Adrenal gland (tissue), 5 donors: Measurements from ENCODE around the gene ANO2.

ENCODE experiments used
- POLR2A ChIP-seq, 2 donors: fragments of 450-650 bp; IDR thresholded peaks; one replicate each; pipeline ENCODE4 v1.6.1; 2017; ENCODE audit warnings: antibody characterized with exemption in 2 of 2, mild to moderate bottlenecking in 2 of 2, moderate library complexity in 1 of 2
- TF ChIP-seq, protein P1 (sequence below), 6 experiments: fragments of 450-650 bp in 4 of 6; fragments of 200-600 bp in 2 of 6; sonication (generic) in 1 of 6; IDR thresholded peaks; 1 replicate in 5 of 6; 2 replicates in 1 of 6; pipeline versions ENCODE4 v1.5.1 to v1.8.0; 2016 to 2021; ENCODE audit warnings: antibody characterized with exemption in 6 of 6, mild to moderate bottlenecking in 2 of 6, moderate library complexity in 1 of 6
- donor health status: DM: no; HTN: no; CAD: no.

- TF ChIP-seq, protein P1, sequence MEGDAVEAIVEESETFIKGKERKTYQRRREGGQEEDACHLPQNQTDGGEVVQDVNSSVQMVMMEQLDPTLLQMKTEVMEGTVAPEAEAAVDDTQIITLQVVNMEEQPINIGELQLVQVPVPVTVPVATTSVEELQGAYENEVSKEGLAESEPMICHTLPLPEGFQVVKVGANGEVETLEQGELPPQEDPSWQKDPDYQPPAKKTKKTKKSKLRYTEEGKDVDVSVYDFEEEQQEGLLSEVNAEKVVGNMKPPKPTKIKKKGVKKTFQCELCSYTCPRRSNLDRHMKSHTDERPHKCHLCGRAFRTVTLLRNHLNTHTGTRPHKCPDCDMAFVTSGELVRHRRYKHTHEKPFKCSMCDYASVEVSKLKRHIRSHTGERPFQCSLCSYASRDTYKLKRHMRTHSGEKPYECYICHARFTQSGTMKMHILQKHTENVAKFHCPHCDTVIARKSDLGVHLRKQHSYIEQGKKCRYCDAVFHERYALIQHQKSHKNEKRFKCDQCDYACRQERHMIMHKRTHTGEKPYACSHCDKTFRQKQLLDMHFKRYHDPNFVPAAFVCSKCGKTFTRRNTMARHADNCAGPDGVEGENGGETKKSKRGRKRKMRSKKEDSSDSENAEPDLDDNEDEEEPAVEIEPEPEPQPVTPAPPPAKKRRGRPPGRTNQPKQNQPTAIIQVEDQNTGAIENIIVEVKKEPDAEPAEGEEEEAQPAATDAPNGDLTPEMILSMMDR (IDR thresholded peaks at IDR 0.05) = no peak
- TF ChIP-seq POLR2A (IDR thresholded peaks at IDR 0.05) = no peak
Observed at GRCh38 chr12:5817246-5817645, 127.8 kb downstream of the ANO2 start.
